Measurements from ENCODE around the gene STMN1. TPM values are rescaled to one million over a fixed set of nuclear protein-coding genes. Genes with fewer than 3 reads are reported as not detected.

Gene STMN1
- total and polyA plus RNA-seq, 7 donors = 30.7 to 175 (median 37.5) TPM

GRCh38 chr1:25875154-25875855, 30.9 kb downstream of the STMN1 start, which contains the start of gene PAQR7:
TSS of gene PAQR7 (minus strand) at chr1:25875708. CDS start at chr1:25863839, 11,869 bp downstream.
- 0 to 1% methylated on average over 75 of the region's 75 CpGs for WGBS, 2 donors
- peak within 1 kb of the TSS; percentile 83 to 86 (median 86) for H3K27ac ChIP-seq
- TF ChIP-seq POLR2AphosphoS5 (IDR thresholded peaks at IDR 0.05) (peak; percentile 57 to 85 (median 73)), POLR2A (IDR thresholded peaks at IDR 0.05) (peak; percentile 26 to 53), CTCF (IDR thresholded peaks at IDR 0.05) (no peak), EP300 (IDR thresholded peaks at IDR 0.05) (no peak)
- H3K4me1 ChIP-seq = peaks cover 0 to 43% (median 29%) of the 10 kb centered on the region in 4 donors
- H3K4me3 ChIP-seq = peak within 1 kb of the TSS; percentile 68 to 83 (median 73)
- H3K27me3 ChIP-seq = no peaks in the 10 kb centered on the region
- peaks cover 0 to under 1% (median 0%) of the 10 kb centered on the region in 4 donors for H3K36me3 ChIP-seq
- peak; percentile 93 for DNase-seq
- H3K9me3 ChIP-seq = no peaks in the 10 kb centered on the region
- intact Hi-C loops (cut with DNase I) = loop anchor here (1.0 kb wide), 1 partner anchor 123 kb away; the partner anchor contains the start of gene PAFAH2

GRCh38 chr1:25874635-25875153, 31.5 kb downstream of the STMN1 start:
- H3K27ac ChIP-seq = peak overlapping the region; percentile 83 to 86 (median 86)
- intact Hi-C loops (cut with DNase I) = loop anchor here (1.0 kb wide), 1 partner anchor 124 kb away; the partner anchor contains the start of gene PAFAH2
- DNase-seq = no peak
- no peaks in the 10 kb centered on the region for H3K27me3 ChIP-seq
- H3K36me3 ChIP-seq = peaks cover 0 to 7% (median 3%) of the 10 kb centered on the region in 4 donors
- no peak for TF ChIP-seq EP300 (IDR thresholded peaks at IDR 0.05)
- TF ChIP-seq POLR2AphosphoS5 (IDR thresholded peaks at IDR 0.05) = no peak
- TF ChIP-seq POLR2A (IDR thresholded peaks at IDR 0.05) = no peak
- TF ChIP-seq CTCF (IDR thresholded peaks at IDR 0.05) = no peak
- WGBS, 2 donors = 39 to 42% methylated on average over 8 of the region's 8 CpGs
- no peaks in the 10 kb centered on the region for H3K9me3 ChIP-seq
- peak overlapping the region; percentile 68 to 83 (median 73) for H3K4me3 ChIP-seq
- peaks cover 0 to 43% (median 29%) of the 10 kb centered on the region in 4 donors for H3K4me1 ChIP-seq

- H3K4me3 ChIP-seq = peak overlapping the region in 1 of 4 donors; percentile 76
- peaks cover 0 to 10% (median 3%) of the 10 kb centered on the region in 4 donors for H3K36me3 ChIP-seq
- H3K9me3 ChIP-seq = no peaks in the 10 kb centered on the region
- 95 to 98% methylated on average over 3 of the region's 3 CpGs for WGBS, 2 donors
- intact Hi-C loops (cut with DNase I) = no loop called here
- TF ChIP-seq POLR2A (IDR thresholded peaks at IDR 0.05) (no peak), CTCF (IDR thresholded peaks at IDR 0.05) (no peak), POLR2AphosphoS5 (IDR thresholded peaks at IDR 0.05) (no peak), EP300 (IDR thresholded peaks at IDR 0.05) (no peak)
- peak; percentile 6 for DNase-seq
- peaks cover 0 to 43% (median 29%) of the 10 kb centered on the region in 4 donors for H3K4me1 ChIP-seq
- H3K27ac ChIP-seq = peak overlapping the region; percentile 83 to 86 (median 86)
- H3K27me3 ChIP-seq = no peaks in the 10 kb centered on the region
Measured at GRCh38 chr1:25874209-25874608, 32.0 kb downstream of the STMN1 start.

- intact Hi-C loops (cut with DNase I) = no loop called here
- H3K4me1 ChIP-seq = peaks cover 0 to 43% (median 29%) of the 10 kb centered on the region in 4 donors
- H3K9me3 ChIP-seq = no peaks in the 10 kb centered on the region
- no peak overlapping the region for H3K27ac ChIP-seq
- DNase-seq = peak; percentile 20
- H3K4me3 ChIP-seq = no peak overlapping the region
- H3K36me3 ChIP-seq = peaks cover 0 to 15% (median 3%) of the 10 kb centered on the region in 4 donors
- TF ChIP-seq EP300 (IDR thresholded peaks at IDR 0.05) (no peak), POLR2A (IDR thresholded peaks at IDR 0.05) (no peak), CTCF (IDR thresholded peaks at IDR 0.05) (no peak)
- 13 to 62% methylated on average over 3 of the region's 3 CpGs for WGBS, 2 donors
- no peaks in the 10 kb centered on the region for H3K27me3 ChIP-seq
Measured at GRCh38 chr1:25873120-25873519, 33.1 kb downstream of the STMN1 start.
